LHCN-M2 (cell line): ENCODE results near the gene ZNF576. TPM values are rescaled to one million over a fixed set of nuclear protein-coding genes. Genes with fewer than 3 reads are reported as not detected.
A peak's percentile ranks its signal among the peaks of the same experiment; 100 is the strongest.
"Not testable (repeated sequence)": the region's sequence is repeated elsewhere in the genome, so short reads cannot be mapped to it uniquely, and the experiment has no call there.

Source experiments
- DNase-seq: peaks from one replicate; pipeline ENCODE4 v3.0.0-alpha.2; 2012; ENCODE audit warnings: low read depth
- total RNA-seq: library from RNA; depleted of rRNA; stranded (reverse); fragments of >200 nt; gene quantifications from 2 replicates; pipeline ENCODE4 v1.2.3, GENCODE V29; 2014

ZNF576 gene
- total RNA-seq, 1 experiment from 2014 or later, result 20.3 TPM

GRCh38 chr19:43575156-43575950, 21.0 kb upstream of the ZNF576 start, which contains the start of the genes PINLYP and XRCC1:
TSS of gene PINLYP (plus strand) at chr19:43575801. CDS start at chr19:43577192, 1,391 bp downstream.
TSS of gene XRCC1 (minus strand) at chr19:43575527. CDS start at chr19:43575458, 69 bp downstream.
- DNase-seq, result peak; percentile 98

- no peak for DNase-seq
These were observed 20.2 kb upstream of the ZNF576 start for GRCh38 chr19:43575955-43576878.

GRCh38 chr19:43578787-43579186, 17.6 kb upstream of the ZNF576 start:
- no peak for DNase-seq

- no peak for DNase-seq
These were observed 14.9 kb upstream of the ZNF576 start for GRCh38 chr19:43581467-43581866.

- DNase-seq, result no peak
These were observed 13.9 kb upstream of the ZNF576 start for GRCh38 chr19:43582495-43582894.

- DNase-seq, result no peak
These were observed 11.9 kb upstream of the ZNF576 start for GRCh38 chr19:43584484-43584883.

GRCh38 chr19:43586346-43586745, 10.0 kb upstream of the ZNF576 start:
- no peak for DNase-seq

GRCh38 chr19:43587029-43587428, 9.4 kb upstream of the ZNF576 start:
- not testable (repeated sequence) for DNase-seq

- DNase-seq, result no peak
These were observed 7.1 kb upstream of the ZNF576 start for GRCh38 chr19:43589277-43589676.

GRCh38 chr19:43589678-43590077, 6.7 kb upstream of the ZNF576 start:
- DNase-seq, result no peak

GRCh38 chr19:43591904-43592772, 4.3 kb upstream of the ZNF576 start:
- DNase-seq, result no peak

- DNase-seq, result no peak
These were observed 3.5 kb upstream of the ZNF576 start for GRCh38 chr19:43592800-43593350.

GRCh38 chr19:43594081-43594697, 2.2 kb upstream of the ZNF576 start:
- DNase-seq, result no peak

GRCh38 chr19:43594710-43595604, 1.4 kb upstream of the ZNF576 start:
- peak; percentile 44 for DNase-seq

GRCh38 chr19:43595605-43595998, 793 bp upstream of the ZNF576 start:
- no peak for DNase-seq

- DNase-seq, result no peak
These were observed 557 bp downstream of the ZNF576 start for GRCh38 chr19:43596842-43597461.

- DNase-seq, result no peak
These were observed 1.5 kb downstream of the ZNF576 start for GRCh38 chr19:43597876-43598275.

- DNase-seq, result no peak
These were observed 2.2 kb downstream of the ZNF576 start for GRCh38 chr19:43598445-43599240.
